WTC11 (cell line): Measurements from ENCODE around the gene CTDP1. TPM values are rescaled to one million over a fixed set of nuclear protein-coding genes. Genes with fewer than 3 reads are reported as not detected.

ENCODE experiments used
- ATAC-seq: fragments of 200-7000 bp; cut with Tn5 transposase; 2 replicates; pipeline ENCODE4 v1.10.0; 2021; ENCODE audit warnings: mild to moderate bottlenecking, moderate library complexity
- CTCF ChIA-PET: fragments of 300-600 bp; sonication (Branson Sonifier 250); formaldehyde crosslinking; loops from one replicate; lab custom pipeline; 2021; ENCODE audit warnings: antibody characterized with exemption; lab: Charles Lee
- POLR2A ChIA-PET: fragments of 350-600 bp; sonication (Branson Sonifier 250); formaldehyde crosslinking; loops from one replicate; lab custom pipeline; 2021; ENCODE audit warnings: antibody characterized with exemption; lab: Charles Lee
- DNase-seq: peaks from one replicate; pipeline ENCODE4 v3.0.0; 2021; ENCODE audit warnings: low spot score
- H3K27ac Mint-ChIP-seq: 2 replicates; pipeline ENCODE4 v1.8.0; 2021; ENCODE audit warnings: mixed read lengths
- H3K27me3 Mint-ChIP-seq: 2 replicates; pipeline ENCODE4 v1.8.0; 2021; ENCODE audit warnings: low read depth, mild to moderate bottlenecking, moderate library complexity, mixed read lengths
- H3K36me3 Mint-ChIP-seq: 2 replicates; pipeline ENCODE4 v1.8.0; 2021; ENCODE audit warnings: mixed read lengths
- H3K4me1 Mint-ChIP-seq: 2 replicates; pipeline ENCODE4 v1.8.0; 2022; ENCODE audit warnings: mixed read lengths
- H3K4me3 Mint-ChIP-seq: 2 replicates; pipeline ENCODE4 v1.8.0; 2021; ENCODE audit warnings: mild to moderate bottlenecking, moderate library complexity, mixed read lengths
- H3K9me3 Mint-ChIP-seq: 2 replicates; pipeline ENCODE4 v1.8.0; 2021; ENCODE audit warnings: mixed read lengths
- CREB1 ChIP-seq: sonication (generic); formaldehyde crosslinking; IDR thresholded peaks from 2 replicates; pipeline ENCODE4 v1.8.0; 2023; ENCODE audit warnings: mild to moderate bottlenecking, missing genetic modification reagents
- E2F4 ChIP-seq: sonication (generic); formaldehyde crosslinking; IDR thresholded peaks from 2 replicates; pipeline ENCODE4 v1.8.1; 2022; ENCODE audit warnings: low read depth, mild to moderate bottlenecking, moderate library complexity, missing genetic modification reagents, borderline replicate concordance
- ELF4 ChIP-seq: sonication (generic); formaldehyde crosslinking; IDR thresholded peaks from 2 replicates; pipeline ENCODE4 v1.8.1; 2022; ENCODE audit warnings: low read depth, mild to moderate bottlenecking, moderate library complexity, missing genetic modification reagents
- GABPB1 ChIP-seq: sonication (generic); formaldehyde crosslinking; IDR thresholded peaks from 2 replicates; pipeline ENCODE4 v1.8.1; 2023; ENCODE audit warnings: mild to moderate bottlenecking, missing genetic modification reagents
- HMGXB4 ChIP-seq: sonication (generic); formaldehyde crosslinking; IDR thresholded peaks from 2 replicates; pipeline ENCODE4 v1.8.1; 2023; ENCODE audit warnings: mild to moderate bottlenecking, moderate library complexity, missing genetic modification reagents
- NFATC4 ChIP-seq: fragments of 250-450 bp; sonication (Bioruptor Pico); IDR thresholded peaks from 2 replicates; pipeline ENCODE4 v1.9.0; 2021; ENCODE audit warnings: mild to moderate bottlenecking
- NR3C1 ChIP-seq: sonication (generic); formaldehyde crosslinking; conservative IDR thresholded peaks from 2 replicates; pipeline ENCODE4 v1.8.1; 2023; ENCODE audit warnings: low read depth, mild to moderate bottlenecking, missing genetic modification reagents
- PREB ChIP-seq: sonication (generic); formaldehyde crosslinking; IDR thresholded peaks from 2 replicates; pipeline ENCODE4 v1.8.1; 2022; ENCODE audit warnings: mild to moderate bottlenecking, missing genetic modification reagents, moderate library complexity, borderline replicate concordance
- SMAD4 ChIP-seq: sonication (generic); formaldehyde crosslinking; IDR thresholded peaks from 2 replicates; pipeline ENCODE4 v1.8.0; 2022; ENCODE audit warnings: mild to moderate bottlenecking, missing genetic modification reagents
- SOX15 ChIP-seq: fragments of 250-450 bp; sonication (Bioruptor Pico); IDR thresholded peaks from 2 replicates; pipeline ENCODE4 v1.9.0; 2021; ENCODE audit warnings: mild to moderate bottlenecking
- ZBTB21 ChIP-seq: sonication (generic); formaldehyde crosslinking; IDR thresholded peaks from 2 replicates; pipeline ENCODE4 v1.8.1; 2023; ENCODE audit warnings: mild to moderate bottlenecking, missing genetic modification reagents, borderline replicate concordance
- ZNF263 ChIP-seq: sonication (generic); formaldehyde crosslinking; IDR thresholded peaks from 2 replicates; pipeline ENCODE4 v1.8.1; 2022; ENCODE audit warnings: low read depth, mild to moderate bottlenecking, moderate library complexity, missing genetic modification reagents
- ZNF396 ChIP-seq: fragments of 250-450 bp; sonication (Bioruptor Pico); IDR thresholded peaks from 2 replicates; pipeline ENCODE4 v1.8.0; 2021; ENCODE audit warnings: mild to moderate bottlenecking, moderate library complexity, borderline replicate concordance
- total RNA-seq: library from RNA; stranded (reverse); gene quantifications from 3 replicates; pipeline ENCODE4 v1.2.3, GENCODE V29; 2021
- TF ChIP-seq, protein P1 (sequence below): sonication (generic); formaldehyde crosslinking; IDR thresholded peaks from 2 replicates; pipeline ENCODE4 v1.8.0; 2023; ENCODE audit warnings: mild to moderate bottlenecking, missing genetic modification reagents
- TF ChIP-seq, protein P2 (sequence below): sonication (generic); formaldehyde crosslinking; IDR thresholded peaks from 2 replicates; pipeline ENCODE4 v1.8.1; 2022; ENCODE audit warnings: mild to moderate bottlenecking, moderate library complexity, missing genetic modification reagents
- TF ChIP-seq, protein P3 (sequence below): sonication (generic); formaldehyde crosslinking; IDR thresholded peaks from 2 replicates; pipeline ENCODE4 v1.8.1; 2022; ENCODE audit warnings: low read depth, missing genetic modification reagents, borderline replicate concordance
- TF ChIP-seq, protein P4 (sequence below): sonication (generic); formaldehyde crosslinking; IDR thresholded peaks from 2 replicates; pipeline ENCODE4 v1.8.0; 2022; ENCODE audit warnings: missing genetic modification reagents

The CTDP1 gene
- total RNA-seq, 1 experiment from 2014 or later, result 39.7 TPM

DNA sequence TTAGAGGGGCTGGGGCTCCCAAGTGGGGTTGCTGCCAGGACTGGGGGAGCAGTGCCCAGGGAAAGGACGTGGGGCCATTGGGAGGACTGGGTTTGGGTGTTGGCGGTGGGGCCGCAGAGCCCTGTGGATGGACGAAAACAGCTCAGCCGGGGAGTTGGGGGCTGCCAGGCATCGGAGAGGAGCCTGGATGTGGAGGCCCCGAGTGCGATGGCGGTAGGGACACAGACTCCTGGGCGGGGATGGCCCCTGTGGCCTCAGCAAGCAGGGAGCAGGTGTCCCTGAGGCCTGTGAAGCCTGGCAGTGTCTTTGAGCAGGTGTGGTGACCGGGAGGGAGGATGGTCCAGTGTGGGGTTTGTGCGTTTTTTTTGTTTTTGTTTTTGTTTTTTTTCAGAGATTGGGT is 13.3 kb downstream of the CTDP1 start:
- no peak overlapping the region for H3K4me3 Mint-ChIP-seq
- POLR2A ChIA-PET, result no interaction called here
- ATAC-seq (no peak), DNase-seq (no peak)
- H3K27ac Mint-ChIP-seq, result no peak overlapping the region; the same call in 1 of the 2 replicates
- TF ChIP-seq, protein P1, sequence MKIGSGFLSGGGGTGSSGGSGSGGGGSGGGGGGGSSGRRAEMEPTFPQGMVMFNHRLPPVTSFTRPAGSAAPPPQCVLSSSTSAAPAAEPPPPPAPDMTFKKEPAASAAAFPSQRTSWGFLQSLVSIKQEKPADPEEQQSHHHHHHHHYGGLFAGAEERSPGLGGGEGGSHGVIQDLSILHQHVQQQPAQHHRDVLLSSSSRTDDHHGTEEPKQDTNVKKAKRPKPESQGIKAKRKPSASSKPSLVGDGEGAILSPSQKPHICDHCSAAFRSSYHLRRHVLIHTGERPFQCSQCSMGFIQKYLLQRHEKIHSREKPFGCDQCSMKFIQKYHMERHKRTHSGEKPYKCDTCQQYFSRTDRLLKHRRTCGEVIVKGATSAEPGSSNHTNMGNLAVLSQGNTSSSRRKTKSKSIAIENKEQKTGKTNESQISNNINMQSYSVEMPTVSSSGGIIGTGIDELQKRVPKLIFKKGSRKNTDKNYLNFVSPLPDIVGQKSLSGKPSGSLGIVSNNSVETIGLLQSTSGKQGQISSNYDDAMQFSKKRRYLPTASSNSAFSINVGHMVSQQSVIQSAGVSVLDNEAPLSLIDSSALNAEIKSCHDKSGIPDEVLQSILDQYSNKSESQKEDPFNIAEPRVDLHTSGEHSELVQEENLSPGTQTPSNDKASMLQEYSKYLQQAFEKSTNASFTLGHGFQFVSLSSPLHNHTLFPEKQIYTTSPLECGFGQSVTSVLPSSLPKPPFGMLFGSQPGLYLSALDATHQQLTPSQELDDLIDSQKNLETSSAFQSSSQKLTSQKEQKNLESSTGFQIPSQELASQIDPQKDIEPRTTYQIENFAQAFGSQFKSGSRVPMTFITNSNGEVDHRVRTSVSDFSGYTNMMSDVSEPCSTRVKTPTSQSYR (CRISPR knock-in tag), result no peak
- TF ChIP-seq HMGXB4 (CRISPR knock-in tag) (no peak), ZNF263 (no peak), NR3C1 (CRISPR knock-in tag) (no peak), CREB1 (CRISPR knock-in tag) (no peak), SOX15 (CRISPR knock-in tag) (no peak)
- TF ChIP-seq, protein P2, sequence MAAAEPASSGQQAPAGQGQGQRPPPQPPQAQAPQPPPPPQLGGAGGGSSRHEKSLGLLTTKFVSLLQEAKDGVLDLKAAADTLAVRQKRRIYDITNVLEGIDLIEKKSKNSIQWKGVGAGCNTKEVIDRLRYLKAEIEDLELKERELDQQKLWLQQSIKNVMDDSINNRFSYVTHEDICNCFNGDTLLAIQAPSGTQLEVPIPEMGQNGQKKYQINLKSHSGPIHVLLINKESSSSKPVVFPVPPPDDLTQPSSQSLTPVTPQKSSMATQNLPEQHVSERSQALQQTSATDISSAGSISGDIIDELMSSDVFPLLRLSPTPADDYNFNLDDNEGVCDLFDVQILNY, result no peak
- TF ChIP-seq, protein P3, sequence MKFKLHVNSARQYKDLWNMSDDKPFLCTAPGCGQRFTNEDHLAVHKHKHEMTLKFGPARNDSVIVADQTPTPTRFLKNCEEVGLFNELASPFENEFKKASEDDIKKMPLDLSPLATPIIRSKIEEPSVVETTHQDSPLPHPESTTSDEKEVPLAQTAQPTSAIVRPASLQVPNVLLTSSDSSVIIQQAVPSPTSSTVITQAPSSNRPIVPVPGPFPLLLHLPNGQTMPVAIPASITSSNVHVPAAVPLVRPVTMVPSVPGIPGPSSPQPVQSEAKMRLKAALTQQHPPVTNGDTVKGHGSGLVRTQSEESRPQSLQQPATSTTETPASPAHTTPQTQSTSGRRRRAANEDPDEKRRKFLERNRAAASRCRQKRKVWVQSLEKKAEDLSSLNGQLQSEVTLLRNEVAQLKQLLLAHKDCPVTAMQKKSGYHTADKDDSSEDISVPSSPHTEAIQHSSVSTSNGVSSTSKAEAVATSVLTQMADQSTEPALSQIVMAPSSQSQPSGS (CRISPR knock-in tag), result no peak
- peaks cover 12% of the 10 kb centered on the region; the same call in 1 of the 2 replicates for H3K36me3 Mint-ChIP-seq
- no peaks in the 10 kb centered on the region for H3K9me3 Mint-ChIP-seq
- CTCF ChIA-PET, result no interaction called here
- no peaks in the 10 kb centered on the region for H3K27me3 Mint-ChIP-seq
- peaks cover 20% of the 10 kb centered on the region for H3K4me1 Mint-ChIP-seq

- no peak overlapping the region for H3K4me3 Mint-ChIP-seq
- ChIA-PET POLR2A (no interaction called here), CTCF (no interaction called here)
- no peak overlapping the region for H3K27ac Mint-ChIP-seq
- H3K36me3 Mint-ChIP-seq, result peaks cover 19% of the 10 kb centered on the region; the same call in 1 of the 2 replicates
- H3K4me1 Mint-ChIP-seq, result peaks cover 20% of the 10 kb centered on the region
- H3K9me3 Mint-ChIP-seq, result no peaks in the 10 kb centered on the region
- DNase-seq, result peak; percentile 62
- ATAC-seq, result peak; percentile 86
- H3K27me3 Mint-ChIP-seq, result no peaks in the 10 kb centered on the region
- TF ChIP-seq NFATC4 (CRISPR knock-in tag) (no peak), E2F4 (CRISPR knock-in tag) (no peak), GABPB1 (no peak), PREB (CRISPR knock-in tag) (no peak), ELF4 (CRISPR knock-in tag) (no peak), ZBTB21 (no peak), ZNF263 (no peak), ZNF396 (CRISPR knock-in tag) (no peak), SMAD4 (CRISPR knock-in tag) (no peak)
- TF ChIP-seq, protein P4, sequence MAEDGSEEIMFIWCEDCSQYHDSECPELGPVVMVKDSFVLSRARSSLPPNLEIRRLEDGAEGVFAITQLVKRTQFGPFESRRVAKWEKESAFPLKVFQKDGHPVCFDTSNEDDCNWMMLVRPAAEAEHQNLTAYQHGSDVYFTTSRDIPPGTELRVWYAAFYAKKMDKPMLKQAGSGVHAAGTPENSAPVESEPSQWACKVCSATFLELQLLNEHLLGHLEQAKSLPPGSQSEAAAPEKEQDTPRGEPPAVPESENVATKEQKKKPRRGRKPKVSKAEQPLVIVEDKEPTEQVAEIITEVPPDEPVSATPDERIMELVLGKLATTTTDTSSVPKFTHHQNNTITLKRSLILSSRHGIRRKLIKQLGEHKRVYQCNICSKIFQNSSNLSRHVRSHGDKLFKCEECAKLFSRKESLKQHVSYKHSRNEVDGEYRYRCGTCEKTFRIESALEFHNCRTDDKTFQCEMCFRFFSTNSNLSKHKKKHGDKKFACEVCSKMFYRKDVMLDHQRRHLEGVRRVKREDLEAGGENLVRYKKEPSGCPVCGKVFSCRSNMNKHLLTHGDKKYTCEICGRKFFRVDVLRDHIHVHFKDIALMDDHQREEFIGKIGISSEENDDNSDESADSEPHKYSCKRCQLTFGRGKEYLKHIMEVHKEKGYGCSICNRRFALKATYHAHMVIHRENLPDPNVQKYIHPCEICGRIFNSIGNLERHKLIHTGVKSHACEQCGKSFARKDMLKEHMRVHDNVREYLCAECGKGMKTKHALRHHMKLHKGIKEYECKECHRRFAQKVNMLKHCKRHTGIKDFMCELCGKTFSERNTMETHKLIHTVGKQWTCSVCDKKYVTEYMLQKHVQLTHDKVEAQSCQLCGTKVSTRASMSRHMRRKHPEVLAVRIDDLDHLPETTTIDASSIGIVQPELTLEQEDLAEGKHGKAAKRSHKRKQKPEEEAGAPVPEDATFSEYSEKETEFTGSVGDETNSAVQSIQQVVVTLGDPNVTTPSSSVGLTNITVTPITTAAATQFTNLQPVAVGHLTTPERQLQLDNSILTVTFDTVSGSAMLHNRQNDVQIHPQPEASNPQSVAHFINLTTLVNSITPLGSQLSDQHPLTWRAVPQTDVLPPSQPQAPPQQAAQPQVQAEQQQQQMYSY, result no peak
- TF ChIP-seq, protein P1 (CRISPR knock-in tag), result no peak
Measured at GRCh38 chr18:79693561-79694205, 14.1 kb downstream of the CTDP1 start.
